GM11168 (cell line): ENCODE data around the gene PFN3.

Source experiments
- in situ Hi-C: fragments of 300-500 bp; cut with MboI; formaldehyde crosslinking; loops from one replicate; pipeline ENCODE4 v1.12.0; 2022; ENCODE audit warnings: low sequenced_read_pairs; ENCODE audit not compliant: unreplicated experiment

Gene PFN3, protein sequence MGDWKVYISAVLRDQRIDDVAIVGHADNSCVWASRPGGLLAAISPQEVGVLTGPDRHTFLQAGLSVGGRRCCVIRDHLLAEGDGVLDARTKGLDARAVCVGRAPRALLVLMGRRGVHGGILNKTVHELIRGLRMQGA

GRCh38 chr5:177399997-177400868 lies at the start of gene PFN3:
PFN3 (minus strand) TSS chr5:177400661; CDS start chr5:177400576, 85 bp downstream.
- in situ Hi-C loops: no loop called here

GRCh38 chr5:177449140-177450061 lies 48.9 kb upstream of the PFN3 start:
- in situ Hi-C loops: loop anchor here (5.0 kb wide), 1 partner anchor 42 kb away; the partner anchor contains the start of gene F12

DNA sequence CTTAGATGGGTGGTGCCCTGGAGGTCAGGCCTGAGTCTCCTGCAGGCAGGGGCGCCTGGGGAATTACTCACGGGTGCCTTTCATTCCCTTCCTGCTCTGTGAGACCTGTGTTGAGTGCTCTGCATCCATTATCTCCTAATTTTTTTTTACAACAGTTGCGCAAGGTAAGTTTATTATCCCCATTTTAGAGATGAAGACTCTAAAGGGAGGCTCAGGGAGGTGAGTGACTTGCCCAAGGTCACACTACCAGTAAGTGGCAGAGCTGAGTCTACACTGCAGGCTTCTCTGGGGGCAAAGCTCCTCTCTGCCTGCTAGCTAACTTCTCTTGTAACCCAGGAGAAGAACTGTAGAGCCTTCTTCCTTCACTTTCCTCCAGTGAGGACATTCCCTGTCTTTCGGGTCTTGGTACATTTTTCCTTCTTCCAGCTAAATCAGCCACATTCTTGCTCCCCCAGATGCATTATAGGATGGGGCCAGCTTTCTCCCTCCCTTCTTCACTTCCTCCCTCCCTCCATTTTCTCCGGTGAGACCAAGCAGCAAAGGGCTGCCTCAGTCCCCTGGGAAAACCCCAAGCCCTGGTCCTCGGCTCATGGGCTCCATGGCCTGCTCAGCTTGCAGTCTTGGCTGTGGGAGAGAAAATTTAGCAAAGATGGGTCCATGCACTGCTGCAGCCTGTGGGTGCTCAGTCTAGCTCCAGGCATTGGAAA lies 47.9 kb upstream of the PFN3 start:
- in situ Hi-C loops: loop anchor here (5.0 kb wide), 1 partner anchor 41 kb away; the partner anchor contains the start of gene F12

GRCh38 chr5:177447611-177448243 lies 47.3 kb upstream of the PFN3 start:
- in situ Hi-C loops: loop anchor here (5.0 kb wide), 1 partner anchor 40 kb away; the partner anchor contains the start of gene F12

DNA sequence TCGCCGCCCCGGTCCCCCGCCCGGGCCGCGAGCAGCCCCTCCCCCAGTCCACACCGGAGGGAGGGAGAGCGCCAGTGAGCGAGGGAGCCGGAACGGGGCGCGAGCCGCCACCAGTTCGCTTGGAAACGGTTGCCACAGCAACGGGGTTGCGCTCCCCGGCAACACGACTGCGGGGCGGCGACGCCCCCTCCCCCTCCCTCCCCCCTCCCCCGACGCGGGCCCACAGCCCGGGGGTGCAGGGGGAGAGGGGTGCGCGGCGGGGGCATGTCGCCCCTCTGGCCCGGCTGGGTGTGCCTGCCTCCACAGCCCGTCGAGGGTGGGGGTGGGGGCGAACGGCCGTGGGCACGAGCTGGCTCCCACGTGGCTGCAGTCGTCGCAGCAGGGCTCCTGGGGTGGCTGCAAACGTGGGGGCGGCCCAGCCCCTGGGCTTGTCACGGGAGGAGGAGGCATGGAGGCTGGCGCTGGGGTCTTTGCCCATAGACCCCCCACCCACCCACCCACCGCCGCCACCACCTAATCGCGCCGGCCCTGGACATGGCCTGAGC lies 46.7 kb upstream of the PFN3 start:
- in situ Hi-C loops: loop anchor here (5.0 kb wide), 1 partner anchor 40 kb away; the partner anchor contains the start of gene F12

DNA sequence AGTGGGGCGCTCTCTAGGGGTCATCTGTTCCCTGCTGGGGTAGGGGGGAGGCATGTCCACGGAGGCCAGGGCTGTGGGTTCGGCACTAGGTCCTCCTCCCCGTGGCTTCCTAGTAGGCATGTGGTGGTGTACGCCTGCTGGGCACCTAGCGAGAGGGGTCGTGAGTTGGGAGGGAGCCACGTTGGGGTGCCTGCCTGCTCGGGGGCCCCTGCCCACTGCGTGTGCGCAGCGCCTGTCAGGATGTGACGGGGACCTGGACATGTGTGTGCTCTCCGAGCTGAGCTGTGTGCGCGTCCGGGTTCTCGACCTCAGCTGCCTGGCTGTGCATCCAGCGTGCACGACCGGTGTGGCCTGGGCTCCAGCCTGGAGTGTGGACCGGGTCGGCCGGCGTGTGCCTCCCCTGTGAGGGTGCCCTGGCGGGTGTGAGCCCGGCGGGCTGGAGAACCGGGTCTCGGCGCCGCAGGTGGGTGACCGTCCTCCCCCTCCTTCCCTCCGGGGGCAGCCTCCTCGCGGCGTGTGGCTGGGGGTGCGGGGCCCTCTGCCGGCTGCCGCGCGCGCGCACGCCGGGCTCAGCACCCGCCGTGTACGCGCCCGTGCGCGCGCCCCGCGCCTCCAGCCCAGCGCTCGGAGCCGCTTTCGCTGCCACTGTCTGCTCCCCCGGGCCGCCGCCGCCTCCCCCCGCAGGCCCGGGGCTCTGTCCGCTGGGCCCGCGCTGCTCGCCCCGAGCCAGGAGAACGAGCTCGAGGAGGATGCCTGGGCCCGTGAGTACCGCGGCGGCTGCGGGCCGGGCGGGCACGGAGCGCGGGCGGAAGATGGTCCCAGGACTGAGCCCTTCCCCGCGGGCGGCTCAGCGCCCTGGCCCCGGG lies 46.0 kb upstream of the PFN3 start, which contains the start of gene PRR7:
PRR7 (plus strand) TSS at position 615 of the 866 bp plus-strand sequence. CDS start 8,254 bp downstream, outside the sequence.
- in situ Hi-C loops: loop anchor here (5.0 kb wide), 1 partner anchor 39 kb away; the partner anchor contains the start of gene F12

- in situ Hi-C loops: loop anchor here (5.0 kb wide), 1 partner anchor 39 kb away; the partner anchor contains the start of gene F12
Observed at GRCh38 chr5:177445917-177446199, 45.4 kb upstream of the PFN3 start.

- in situ Hi-C loops: loop anchor here (5.0 kb wide), 1 partner anchor 38 kb away; the partner anchor contains the start of gene F12
Observed at GRCh38 chr5:177445052-177445916, 44.8 kb upstream of the PFN3 start.

DNA sequence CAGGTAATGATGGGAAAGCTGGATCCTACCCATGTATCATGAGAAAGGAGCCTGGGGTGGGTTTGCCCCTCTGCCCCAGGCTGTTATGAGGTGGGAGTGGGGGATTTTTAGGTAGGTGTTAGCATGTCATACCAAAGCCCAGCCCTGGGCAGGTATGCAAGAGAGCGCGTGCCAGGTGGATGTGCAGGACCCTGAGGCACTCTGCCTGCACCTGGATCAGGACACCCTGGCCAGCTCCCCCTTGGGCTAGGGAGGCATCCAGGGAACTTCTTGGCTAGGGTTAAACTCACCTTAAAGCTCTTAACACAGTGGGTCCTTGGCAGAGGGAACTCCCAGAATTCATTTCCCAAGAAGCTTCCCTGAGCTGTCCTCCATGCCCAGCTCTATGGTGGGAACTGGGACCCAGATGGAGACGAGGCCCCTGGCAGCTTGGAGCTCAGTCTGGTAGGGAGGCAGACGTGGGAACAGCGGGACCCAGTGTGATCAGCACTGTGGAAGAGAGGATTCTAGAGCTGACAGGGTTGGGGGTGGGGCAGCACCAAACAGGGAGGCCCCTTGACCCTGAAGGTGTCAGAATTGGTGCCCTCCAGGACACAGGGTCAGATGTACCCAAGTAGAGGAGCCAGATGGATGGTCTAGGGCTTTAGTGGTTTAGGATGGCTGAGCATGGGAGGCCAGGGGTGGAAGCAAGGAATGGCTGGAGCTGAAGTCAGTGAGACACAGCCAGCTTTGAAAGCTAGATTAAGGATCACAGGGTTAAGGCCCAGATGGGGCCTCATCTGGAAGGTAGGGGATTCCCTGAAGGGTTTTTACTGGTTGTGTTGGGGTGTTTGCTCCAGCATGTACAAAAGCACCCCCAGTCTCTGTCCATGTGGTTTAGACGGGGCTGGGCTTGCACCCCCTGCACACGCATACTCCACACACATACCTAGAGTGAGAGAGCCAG lies 43.9 kb upstream of the PFN3 start:
- in situ Hi-C loops: loop anchor here (5.0 kb wide), 1 partner anchor 37 kb away; the partner anchor contains the start of gene F12

DNA sequence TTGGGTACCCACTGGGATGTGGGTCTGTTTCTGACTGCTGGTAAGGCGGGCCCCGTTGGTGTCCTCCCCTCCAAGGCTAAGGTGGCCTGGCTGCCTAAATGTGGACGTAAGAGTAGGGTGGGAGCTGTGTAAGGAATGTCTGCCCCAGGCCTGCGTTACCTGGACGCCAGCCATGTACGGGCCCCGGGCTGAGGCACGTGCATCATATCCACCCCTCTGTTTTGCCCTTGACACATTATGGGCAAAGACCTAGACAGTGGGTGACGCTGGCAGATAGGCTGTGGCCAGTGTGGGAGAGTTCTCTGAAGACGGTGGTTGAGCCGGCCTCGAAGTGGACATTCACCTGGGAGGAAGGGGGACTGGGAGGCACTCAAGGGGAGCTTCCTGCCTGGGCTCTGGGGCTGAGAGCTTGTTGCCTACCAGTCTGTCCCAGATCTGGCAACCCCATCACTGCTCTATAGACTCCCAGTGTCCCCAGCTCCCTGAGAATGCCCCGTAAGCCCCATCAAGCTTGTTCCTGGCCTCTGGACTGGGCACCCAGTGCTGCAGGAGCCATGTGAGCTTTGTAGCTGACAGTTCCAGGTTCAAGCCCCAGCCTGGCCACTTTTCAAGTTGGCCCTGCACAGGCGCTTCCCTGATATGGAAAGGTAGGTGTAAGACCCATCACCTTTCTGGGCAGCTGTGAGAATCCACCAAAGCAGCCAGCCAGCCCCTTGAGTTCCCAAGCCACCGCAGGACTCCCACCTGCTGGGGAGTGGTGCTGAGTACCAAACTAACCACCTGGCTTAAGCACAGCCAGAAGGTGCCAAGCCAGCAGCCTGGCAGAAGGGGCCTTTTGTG lies 42.9 kb upstream of the PFN3 start:
- in situ Hi-C loops: no loop called here

DNA sequence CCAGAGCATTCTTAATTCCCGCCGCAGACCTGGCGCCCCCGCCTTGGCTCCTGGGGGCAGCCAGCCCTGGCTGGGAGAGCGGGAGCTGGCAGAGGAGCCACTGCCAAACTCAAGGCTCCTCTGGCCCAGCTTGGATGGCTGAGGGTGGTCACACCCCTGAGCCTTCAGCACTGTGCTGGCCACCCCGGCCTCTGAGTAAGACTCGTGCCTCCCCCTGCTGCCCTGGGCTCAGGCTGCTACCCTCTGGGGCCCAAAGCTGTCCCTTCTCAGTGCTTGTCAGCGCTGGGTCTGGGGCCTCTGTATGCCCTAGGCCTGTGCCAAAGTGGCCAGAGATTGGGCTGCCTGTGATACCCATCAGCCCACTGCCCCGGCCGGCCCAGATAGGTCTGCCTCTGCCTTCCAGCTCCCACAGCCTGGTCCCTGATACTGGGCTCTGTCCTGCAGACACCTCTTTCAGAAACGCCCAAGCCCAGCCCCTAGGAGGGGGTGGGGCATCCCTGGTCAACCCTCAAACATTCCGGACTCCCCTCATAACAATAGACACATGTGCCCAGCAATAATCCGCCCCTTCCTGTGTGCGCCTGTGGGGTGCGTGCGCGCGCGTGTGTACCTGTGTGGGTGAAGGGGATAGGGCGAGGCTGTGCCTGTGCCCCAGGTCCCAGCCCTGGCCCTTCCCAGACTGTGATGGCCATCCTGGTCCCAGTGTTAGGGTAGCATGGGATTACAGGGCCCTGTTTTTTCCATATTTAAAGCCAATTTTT lies 41.8 kb upstream of the PFN3 start:
- in situ Hi-C loops: no loop called here

GRCh38 chr5:177440990-177441780 lies 40.7 kb upstream of the PFN3 start:
- in situ Hi-C loops: no loop called here

DNA sequence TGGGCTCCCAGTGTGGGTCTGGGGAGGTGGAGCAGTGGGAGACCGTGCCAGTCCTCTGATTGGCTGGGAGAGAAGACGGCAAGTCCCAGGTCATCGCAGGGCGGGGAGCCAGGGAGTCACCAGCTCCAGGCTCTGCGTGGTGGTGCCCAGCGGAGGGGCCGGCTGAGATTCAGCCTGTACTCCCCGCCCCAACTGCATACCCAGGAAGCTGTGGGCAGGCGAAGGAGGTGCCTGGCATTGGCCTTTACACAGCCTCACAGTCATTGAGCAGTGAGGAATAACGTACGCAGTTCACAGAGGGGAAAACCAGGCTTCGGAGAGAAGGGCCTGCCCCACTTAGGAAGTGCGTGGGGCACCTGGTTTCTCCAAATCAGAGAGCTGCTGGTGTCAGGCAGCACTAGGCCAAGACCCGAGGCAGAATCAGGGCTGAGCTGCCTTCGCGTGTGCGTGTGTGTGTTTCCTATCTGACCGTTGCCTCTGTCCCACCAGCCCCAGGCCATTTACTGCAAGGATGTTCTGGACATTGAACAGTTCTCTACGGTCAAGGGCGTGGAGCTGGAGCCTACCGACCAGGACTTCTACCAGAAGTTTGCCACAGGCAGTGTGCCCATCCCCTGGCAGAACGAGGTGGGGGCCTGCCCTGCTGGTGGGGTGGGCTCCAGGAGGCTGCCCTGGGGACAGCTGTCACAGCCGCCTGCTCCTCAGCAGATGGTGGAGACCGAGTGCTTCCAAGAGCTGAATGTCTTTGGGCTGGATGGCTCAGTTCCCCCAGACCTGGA lies 39.9 kb upstream of the PFN3 start:
- in situ Hi-C loops: no loop called here
